Liver (tissue), 3 donors: ENCODE data around the gene ADH7.

Experiments
- ATF3 ChIP-seq: IDR thresholded peaks from 2 replicates; pipeline ENCODE4 v1.6.1; 2016; ENCODE audit warnings: antibody characterized with exemption
- EGR1 ChIP-seq, 2 donors: IDR thresholded peaks; 2 replicates each; pipeline ENCODE4 v1.6.1; 2016 to 2018; ENCODE audit warnings: antibody characterized with exemption in 2 of 2, low read depth in 2 of 2
- FOXA1 ChIP-seq: IDR thresholded peaks from 2 replicates; pipeline ENCODE4 v1.6.1; 2016; ENCODE audit warnings: antibody characterized with exemption
- HNF4G ChIP-seq: IDR thresholded peaks from 2 replicates; pipeline ENCODE4 v1.6.1; 2016; ENCODE audit warnings: antibody characterized with exemption
- JUND ChIP-seq, 2 donors: IDR thresholded peaks; 2 replicates each; pipeline ENCODE4 v1.6.1; 2016; ENCODE audit warnings: antibody characterized with exemption in 2 of 2
- RAD21 ChIP-seq, 2 donors: IDR thresholded peaks; 2 replicates each; pipeline ENCODE4 v1.6.1; 2016; ENCODE audit warnings: antibody characterized with exemption in 2 of 2, mild to moderate bottlenecking in 2 of 2
- REST ChIP-seq: IDR thresholded peaks from 2 replicates; pipeline ENCODE4 v1.6.1; 2016; ENCODE audit warnings: antibody characterized with exemption, mild to moderate bottlenecking
- SP1 ChIP-seq: IDR thresholded peaks from 2 replicates; pipeline ENCODE4 v1.6.1; 2018; ENCODE audit warnings: antibody characterized with exemption, mild to moderate bottlenecking
- TAF1 ChIP-seq: conservative IDR thresholded peaks from 2 replicates; pipeline ENCODE4 v1.6.1; 2016; ENCODE audit warnings: antibody characterized with exemption, mild to moderate bottlenecking
- YY1 ChIP-seq: IDR thresholded peaks from 2 replicates; pipeline ENCODE4 v1.6.1; 2016; ENCODE audit warnings: antibody characterized with exemption, mild to moderate bottlenecking
- TF ChIP-seq, protein P1 (sequence below): fragments of 150-350 bp; IDR thresholded peaks from 2 replicates; pipeline ENCODE4 v1.5.1; 2017; ENCODE audit warnings: improper control_type of control experiment, low read depth, low read length; ENCODE audit not compliant: missing input control
- TF ChIP-seq, protein P2 (sequence below): IDR thresholded peaks from 2 replicates; pipeline ENCODE4 v1.6.1; 2016; ENCODE audit warnings: antibody characterized with exemption
- donor health status: healthy.
- donor health status: healthy.

- TF ChIP-seq ATF3: no peak
- TF ChIP-seq, protein P1, sequence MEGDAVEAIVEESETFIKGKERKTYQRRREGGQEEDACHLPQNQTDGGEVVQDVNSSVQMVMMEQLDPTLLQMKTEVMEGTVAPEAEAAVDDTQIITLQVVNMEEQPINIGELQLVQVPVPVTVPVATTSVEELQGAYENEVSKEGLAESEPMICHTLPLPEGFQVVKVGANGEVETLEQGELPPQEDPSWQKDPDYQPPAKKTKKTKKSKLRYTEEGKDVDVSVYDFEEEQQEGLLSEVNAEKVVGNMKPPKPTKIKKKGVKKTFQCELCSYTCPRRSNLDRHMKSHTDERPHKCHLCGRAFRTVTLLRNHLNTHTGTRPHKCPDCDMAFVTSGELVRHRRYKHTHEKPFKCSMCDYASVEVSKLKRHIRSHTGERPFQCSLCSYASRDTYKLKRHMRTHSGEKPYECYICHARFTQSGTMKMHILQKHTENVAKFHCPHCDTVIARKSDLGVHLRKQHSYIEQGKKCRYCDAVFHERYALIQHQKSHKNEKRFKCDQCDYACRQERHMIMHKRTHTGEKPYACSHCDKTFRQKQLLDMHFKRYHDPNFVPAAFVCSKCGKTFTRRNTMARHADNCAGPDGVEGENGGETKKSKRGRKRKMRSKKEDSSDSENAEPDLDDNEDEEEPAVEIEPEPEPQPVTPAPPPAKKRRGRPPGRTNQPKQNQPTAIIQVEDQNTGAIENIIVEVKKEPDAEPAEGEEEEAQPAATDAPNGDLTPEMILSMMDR: no peak
- no peak for TF ChIP-seq SP1
- TF ChIP-seq RAD21 (IDR thresholded peaks at IDR 0.05): no peak
- TF ChIP-seq TAF1: no peak
- no peak for TF ChIP-seq YY1
- peak; percentile 68 for TF ChIP-seq REST
- TF ChIP-seq, protein P2, sequence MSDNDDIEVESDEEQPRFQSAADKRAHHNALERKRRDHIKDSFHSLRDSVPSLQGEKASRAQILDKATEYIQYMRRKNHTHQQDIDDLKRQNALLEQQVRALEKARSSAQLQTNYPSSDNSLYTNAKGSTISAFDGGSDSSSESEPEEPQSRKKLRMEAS: no peak
- TF ChIP-seq JUND (IDR thresholded peaks at IDR 0.05): no peak
- no peak for TF ChIP-seq HNF4G
- no peak for TF ChIP-seq FOXA1
- TF ChIP-seq EGR1 (IDR thresholded peaks at IDR 0.05; ENCODE audit: low read depth in 2 of 2): no peak
These were observed 12.4 kb upstream of the ADH7 start for GRCh38 chr4:99447513-99447912.
